Ovary (tissue), 3 donors: ENCODE data around the gene CCBE1.

ENCODE experiments used
- CTCF ChIP-seq, 3 donors: fragments of 450-650 bp in 2 of 3; fragments of 200-600 bp in 1 of 3; IDR thresholded peaks; one replicate each; pipeline versions ENCODE4 v1.5.1 to v1.8.0; 2016 to 2022; ENCODE audit warnings: antibody characterized with exemption in 3 of 3, mild to moderate bottlenecking in 1 of 3
- EP300 ChIP-seq: sonication (generic); formaldehyde crosslinking; IDR thresholded peaks from one replicate; pipeline ENCODE4 v1.6.1; 2017; ENCODE audit warnings: antibody characterized with exemption
- POLR2A ChIP-seq: fragments of 450-650 bp; IDR thresholded peaks from one replicate; pipeline ENCODE4 v1.6.1; 2017; ENCODE audit warnings: antibody characterized with exemption, mild to moderate bottlenecking, moderate library complexity
- donor health status: DM: no; HTN: no; CAD: no.

GRCh38 chr18:59453468-59453961, 243.7 kb downstream of the CCBE1 start:
- TF ChIP-seq CTCF (IDR thresholded peaks at IDR 0.05) (no peak), POLR2A (no peak), EP300 (no peak)
